Measurements from ENCODE around the gene CRHBP.

DNA sequence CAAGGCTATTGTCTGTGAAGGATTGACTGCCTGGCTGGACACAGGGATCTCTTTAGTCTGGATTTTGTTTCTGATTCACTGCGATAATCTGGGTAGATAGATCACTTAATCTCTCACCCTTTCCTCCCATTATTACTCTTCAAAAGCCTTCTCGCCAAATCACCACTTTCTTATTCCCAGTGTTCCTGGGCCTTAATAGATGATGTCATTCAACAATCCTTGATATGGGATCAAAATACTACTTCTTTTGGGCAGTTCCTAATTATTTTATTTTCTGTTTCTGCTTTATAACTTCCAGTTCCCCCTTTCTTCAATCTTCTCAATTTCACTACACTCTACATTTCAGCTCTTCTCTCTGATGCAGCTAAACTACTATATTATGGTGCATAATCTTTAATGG lies 6.8 kb upstream of the CRHBP start:
- TF ChIP-seq, protein P1, sequence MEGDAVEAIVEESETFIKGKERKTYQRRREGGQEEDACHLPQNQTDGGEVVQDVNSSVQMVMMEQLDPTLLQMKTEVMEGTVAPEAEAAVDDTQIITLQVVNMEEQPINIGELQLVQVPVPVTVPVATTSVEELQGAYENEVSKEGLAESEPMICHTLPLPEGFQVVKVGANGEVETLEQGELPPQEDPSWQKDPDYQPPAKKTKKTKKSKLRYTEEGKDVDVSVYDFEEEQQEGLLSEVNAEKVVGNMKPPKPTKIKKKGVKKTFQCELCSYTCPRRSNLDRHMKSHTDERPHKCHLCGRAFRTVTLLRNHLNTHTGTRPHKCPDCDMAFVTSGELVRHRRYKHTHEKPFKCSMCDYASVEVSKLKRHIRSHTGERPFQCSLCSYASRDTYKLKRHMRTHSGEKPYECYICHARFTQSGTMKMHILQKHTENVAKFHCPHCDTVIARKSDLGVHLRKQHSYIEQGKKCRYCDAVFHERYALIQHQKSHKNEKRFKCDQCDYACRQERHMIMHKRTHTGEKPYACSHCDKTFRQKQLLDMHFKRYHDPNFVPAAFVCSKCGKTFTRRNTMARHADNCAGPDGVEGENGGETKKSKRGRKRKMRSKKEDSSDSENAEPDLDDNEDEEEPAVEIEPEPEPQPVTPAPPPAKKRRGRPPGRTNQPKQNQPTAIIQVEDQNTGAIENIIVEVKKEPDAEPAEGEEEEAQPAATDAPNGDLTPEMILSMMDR (IDR thresholded peaks at IDR 0.05; ENCODE audit: insufficient read depth, low read depth, low read length), result no peak
- TF ChIP-seq EZH2 (IDR thresholded peaks at IDR 0.05; ENCODE audit: insufficient read depth, low read length), result no peak

Data from astrocyte (in vitro differentiated cells and primary cell).